ENCODE measurements around the gene FEZ2. TPM values are rescaled to one million over a fixed set of nuclear protein-coding genes. Genes with fewer than 3 reads are reported as not detected.

Gene FEZ2
- total RNA-seq, 3 donors from 2014 or later (not counting 1 experiment from before 2014, with no cell fraction given) = 25.9 to 41.7 (median 36.0) TPM

DNA sequence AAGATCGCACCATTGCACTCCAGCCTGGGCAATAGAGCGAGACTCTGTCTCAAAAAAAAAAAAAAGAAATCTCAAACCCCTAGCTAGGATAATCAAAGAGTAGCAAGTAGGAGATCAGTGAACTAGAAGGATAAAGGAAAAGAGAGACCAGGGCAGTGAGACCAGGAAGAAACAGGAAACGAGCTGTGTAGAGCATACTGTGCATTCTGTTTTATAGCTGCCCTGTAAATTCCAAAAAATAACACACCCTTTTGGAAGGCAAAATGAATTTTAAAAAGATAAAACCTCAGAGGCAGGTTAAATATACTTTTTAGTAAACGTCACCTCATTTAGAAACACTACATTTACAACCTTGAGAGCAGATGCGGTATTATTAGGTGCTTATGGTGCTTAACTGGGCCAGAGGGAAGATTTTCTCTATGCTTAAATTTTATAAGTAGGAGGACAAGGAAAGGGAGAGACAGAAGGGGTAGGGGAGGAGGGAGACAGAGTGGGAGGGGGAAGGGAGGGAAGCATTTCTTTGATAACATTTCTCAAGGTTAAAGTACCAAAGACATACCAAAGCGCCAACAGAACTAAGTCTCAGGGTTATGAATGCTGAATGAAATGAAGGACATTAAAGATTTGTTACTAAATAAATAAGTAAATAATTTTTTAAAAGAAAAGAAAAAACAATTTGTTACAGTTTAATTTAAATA lies 30.1 kb downstream of the FEZ2 start:
- ATAC-seq = no peak
- Mint-ChIP-seq H3K9me3 (no peaks in the 10 kb centered on the region), H3K4me3 (no peak overlapping the region), H3K27ac (no peak overlapping the region), H3K4me1 (peaks cover 6 to 22% of the 10 kb centered on the region in 2 donors), H3K36me3 (peaks cover under 1% of the 10 kb centered on the region), H3K27me3 (ENCODE audit: low read depth in 2 of 2) (no peaks in the 10 kb centered on the region)
- DNase-seq = no peak
- no peaks in the 10 kb centered on the region for H3K9me3 ChIP-seq (ENCODE audit: control insufficient read depth, insufficient read depth, low read length)
- TF ChIP-seq, protein P1, sequence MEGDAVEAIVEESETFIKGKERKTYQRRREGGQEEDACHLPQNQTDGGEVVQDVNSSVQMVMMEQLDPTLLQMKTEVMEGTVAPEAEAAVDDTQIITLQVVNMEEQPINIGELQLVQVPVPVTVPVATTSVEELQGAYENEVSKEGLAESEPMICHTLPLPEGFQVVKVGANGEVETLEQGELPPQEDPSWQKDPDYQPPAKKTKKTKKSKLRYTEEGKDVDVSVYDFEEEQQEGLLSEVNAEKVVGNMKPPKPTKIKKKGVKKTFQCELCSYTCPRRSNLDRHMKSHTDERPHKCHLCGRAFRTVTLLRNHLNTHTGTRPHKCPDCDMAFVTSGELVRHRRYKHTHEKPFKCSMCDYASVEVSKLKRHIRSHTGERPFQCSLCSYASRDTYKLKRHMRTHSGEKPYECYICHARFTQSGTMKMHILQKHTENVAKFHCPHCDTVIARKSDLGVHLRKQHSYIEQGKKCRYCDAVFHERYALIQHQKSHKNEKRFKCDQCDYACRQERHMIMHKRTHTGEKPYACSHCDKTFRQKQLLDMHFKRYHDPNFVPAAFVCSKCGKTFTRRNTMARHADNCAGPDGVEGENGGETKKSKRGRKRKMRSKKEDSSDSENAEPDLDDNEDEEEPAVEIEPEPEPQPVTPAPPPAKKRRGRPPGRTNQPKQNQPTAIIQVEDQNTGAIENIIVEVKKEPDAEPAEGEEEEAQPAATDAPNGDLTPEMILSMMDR (IDR thresholded peaks at IDR 0.05) = no peak
- H3K27me3 ChIP-seq (ENCODE audit: control insufficient read depth, insufficient read depth, low read length) = no peaks in the 10 kb centered on the region
- WGBS (ENCODE audit: insufficient coverage) = 88% methylated on average over 2 of the region's 6 CpGs
- H3K4me3 ChIP-seq (ENCODE audit: low read length) = no peak overlapping the region
- intact Hi-C loops (cut with micrococcal nuclease) = no loop called here
- H3K36me3 ChIP-seq (ENCODE audit: control insufficient read depth, insufficient read depth, low read length) = peaks cover 19% of the 10 kb centered on the region
- no peak overlapping the region for H3K27ac ChIP-seq (ENCODE audit: low read length)
- no peaks in the 10 kb centered on the region for H3K4me1 ChIP-seq (ENCODE audit: control insufficient read depth, insufficient read depth, low read length)

DNA sequence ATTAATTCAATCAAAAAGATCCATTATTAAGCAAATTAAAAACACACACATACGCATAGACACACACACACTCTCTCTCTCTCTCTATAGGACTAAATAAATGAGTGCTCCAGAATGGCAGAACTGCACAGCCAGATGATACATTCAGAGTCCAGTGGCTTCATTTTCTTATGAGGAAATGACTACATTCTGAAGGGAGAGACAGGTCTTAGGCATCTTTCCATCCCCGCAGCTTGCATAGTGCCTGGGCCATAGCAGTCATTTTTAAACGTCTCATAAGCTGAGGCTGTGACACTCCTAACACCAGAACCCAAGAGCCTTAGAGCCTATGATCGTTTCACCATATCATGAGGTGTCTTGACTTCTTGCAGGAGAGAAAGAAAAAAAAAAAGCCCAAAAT lies 31.1 kb downstream of the FEZ2 start:
- no peaks in the 10 kb centered on the region for H3K36me3 Mint-ChIP-seq
- DNase-seq = no peak

DNA sequence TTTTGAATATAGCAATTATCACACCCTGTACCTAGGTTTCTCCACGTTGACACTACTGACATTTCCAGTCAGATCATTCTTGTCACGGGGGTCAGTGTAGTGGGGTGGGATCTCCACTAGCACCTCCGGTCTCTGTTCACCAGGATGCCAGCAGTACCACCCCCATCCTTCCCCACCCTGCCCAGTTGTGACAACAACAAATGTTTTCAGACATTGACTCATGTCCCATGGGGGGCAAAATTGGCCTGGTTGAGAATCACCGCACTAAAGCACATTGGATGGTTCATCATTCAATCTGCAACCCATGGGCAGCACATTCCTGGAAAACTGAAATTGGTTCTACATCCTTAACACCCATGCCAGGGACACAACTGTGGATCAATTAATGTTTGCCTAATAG lies 32.3 kb downstream of the FEZ2 start:
- DNase-seq (no peak), ATAC-seq (no peak)
- TF ChIP-seq, protein P1 (IDR thresholded peaks at IDR 0.05) = no peak
- H3K27ac ChIP-seq (ENCODE audit: low read length) = no peak overlapping the region
- 91% methylated on average over 4 of the region's 4 CpGs for WGBS (ENCODE audit: insufficient coverage)
- Mint-ChIP-seq H3K4me1 (peaks cover 6 to 22% of the 10 kb centered on the region in 2 donors), H3K27me3 (ENCODE audit: low read depth in 2 of 2) (no peaks in the 10 kb centered on the region), H3K36me3 (no peaks in the 10 kb centered on the region), H3K9me3 (no peaks in the 10 kb centered on the region), H3K4me3 (no peak overlapping the region), H3K27ac (no peak overlapping the region)
- H3K27me3 ChIP-seq (ENCODE audit: control insufficient read depth, insufficient read depth, low read length) = no peaks in the 10 kb centered on the region
- intact Hi-C loops (cut with micrococcal nuclease) = no loop called here
- no peaks in the 10 kb centered on the region for H3K4me1 ChIP-seq (ENCODE audit: control insufficient read depth, insufficient read depth, low read length)
- peaks cover 25% of the 10 kb centered on the region for H3K36me3 ChIP-seq (ENCODE audit: control insufficient read depth, insufficient read depth, low read length)
- H3K4me3 ChIP-seq (ENCODE audit: low read length) = no peak overlapping the region
- H3K9me3 ChIP-seq (ENCODE audit: control insufficient read depth, insufficient read depth, low read length) = no peaks in the 10 kb centered on the region

More for the DNA sequence above, 31.1 kb downstream of the FEZ2 start:
- Histone ChIP-seq H3K4me3 (ENCODE audit: low read length) (no peak overlapping the region), H3K27ac (ENCODE audit: low read length) (no peak overlapping the region), H3K9me3 (ENCODE audit: control insufficient read depth, insufficient read depth, low read length) (no peaks in the 10 kb centered on the region), H3K36me3 (ENCODE audit: control insufficient read depth, insufficient read depth, low read length) (peaks cover 17% of the 10 kb centered on the region), H3K4me1 (ENCODE audit: control insufficient read depth, insufficient read depth, low read length) (no peaks in the 10 kb centered on the region), H3K27me3 (ENCODE audit: control insufficient read depth, insufficient read depth, low read length) (no peaks in the 10 kb centered on the region)
- Mint-ChIP-seq H3K4me3 (no peak overlapping the region), H3K27me3 (ENCODE audit: low read depth in 2 of 2) (no peaks in the 10 kb centered on the region), H3K27ac (no peak overlapping the region), H3K4me1 (peaks cover 6 to 22% of the 10 kb centered on the region in 2 donors), H3K9me3 (no peaks in the 10 kb centered on the region)
- ATAC-seq = no peak
- 94% methylated on average over 4 of the region's 4 CpGs for WGBS (ENCODE audit: insufficient coverage)
- TF ChIP-seq, protein P1 (IDR thresholded peaks at IDR 0.05) = no peak
- intact Hi-C loops (cut with micrococcal nuclease) = no loop called here

All from natural killer cell (primary cell).